ENCODE results near the gene CEMIP.

The CEMIP gene

DNA sequence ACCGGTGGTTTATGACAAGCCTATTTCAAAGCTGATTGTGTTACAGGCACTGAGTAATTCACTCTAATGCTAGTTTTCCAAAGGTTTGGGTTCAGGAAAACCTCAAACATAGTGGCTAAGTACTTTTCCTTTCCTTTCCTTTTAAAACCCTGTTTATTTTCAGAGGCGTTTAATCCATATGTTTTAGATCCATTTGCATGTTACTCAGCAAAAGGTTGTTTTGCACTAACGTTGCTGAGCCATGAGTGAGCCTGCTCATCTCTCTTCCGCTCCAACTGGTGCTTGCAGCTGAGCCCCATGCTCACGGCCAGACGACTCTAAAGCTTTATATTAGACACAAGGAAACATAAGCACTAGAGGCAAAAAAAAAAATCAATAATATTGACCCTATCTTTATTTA, 9.4 kb downstream of the CEMIP start:
- no peak for DNase-seq

DNA sequence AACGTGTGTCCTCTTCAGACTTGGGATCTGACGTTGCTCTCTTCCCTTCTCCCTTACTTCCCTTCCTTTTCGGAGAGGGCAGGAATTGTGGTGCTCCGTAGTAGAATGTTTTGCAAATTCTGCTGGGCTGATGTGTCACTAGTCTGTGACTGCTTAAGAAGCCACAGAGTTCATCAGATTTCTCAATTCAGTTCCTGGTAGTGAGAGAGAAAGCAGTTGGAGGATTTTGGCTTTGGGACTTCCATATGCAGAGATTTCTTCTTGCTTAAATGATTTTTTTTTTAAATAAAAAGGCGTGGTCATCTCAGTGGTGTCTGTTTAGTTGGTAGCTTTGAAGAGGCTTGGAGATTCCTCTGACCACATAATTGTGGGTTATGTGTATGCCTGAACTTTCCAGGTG, 10.1 kb downstream of the CEMIP start:
- DNase-seq, result no peak

DNA sequence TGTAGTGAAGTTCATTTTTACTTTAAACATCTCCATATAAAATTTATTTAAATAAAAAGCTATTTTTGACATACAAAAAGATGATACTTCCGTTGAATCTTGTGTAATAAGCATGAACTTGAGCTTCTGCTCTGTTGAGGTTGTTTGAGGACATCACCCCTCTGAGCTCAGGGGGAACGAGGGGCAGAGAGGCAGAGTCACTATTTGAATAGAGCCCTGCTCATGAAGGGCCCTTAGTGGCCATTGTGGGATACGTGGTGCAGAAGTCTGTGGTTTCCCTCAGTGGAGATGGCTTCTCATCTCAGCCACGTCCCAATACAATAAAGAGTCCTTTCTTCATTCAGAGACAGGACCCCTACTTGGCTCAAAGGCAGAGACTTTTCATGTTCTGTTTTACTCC, 10.6 kb downstream of the CEMIP start:
- DNase-seq, result no peak

DNA sequence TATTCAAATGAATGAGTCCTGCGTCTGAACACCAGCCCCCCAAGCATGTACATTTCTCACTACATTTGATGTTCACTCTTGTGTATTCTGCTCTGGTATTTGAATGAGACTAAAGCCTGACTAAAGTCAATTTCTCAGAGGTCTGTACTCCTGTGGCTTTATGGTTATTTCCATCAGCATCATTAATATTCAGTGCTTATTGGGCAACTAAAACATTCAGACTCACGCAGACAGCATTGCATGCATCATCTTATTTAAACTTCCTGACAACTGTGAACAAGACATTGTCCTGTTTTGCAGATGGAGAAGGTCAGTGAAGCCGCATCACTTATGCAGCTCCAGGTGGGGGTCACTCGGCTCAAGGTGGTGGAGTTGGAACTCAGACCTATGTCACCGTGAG, 11.1 kb downstream of the CEMIP start:
- no peak for DNase-seq

DNA sequence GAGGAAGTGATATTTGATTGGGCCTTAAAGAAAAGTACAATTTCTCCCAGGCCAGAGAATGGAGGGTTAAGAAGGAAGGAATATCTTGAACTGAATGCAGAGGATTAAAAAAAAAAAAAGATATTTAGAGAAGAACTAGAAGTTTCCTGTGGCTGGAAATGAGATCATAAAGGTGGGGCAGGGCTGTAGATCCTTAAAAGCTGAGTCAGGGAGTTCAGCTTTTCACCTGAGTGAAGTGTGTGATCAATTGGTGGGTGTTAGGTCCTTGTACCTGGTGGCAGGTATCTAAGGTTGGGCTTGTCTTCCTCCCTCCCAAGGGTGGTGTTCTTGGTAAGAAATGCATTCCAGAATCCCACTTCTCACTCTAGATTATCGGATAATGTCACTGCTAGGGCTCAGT, 11.8 kb downstream of the CEMIP start:
- DNase-seq, result no peak

DNA sequence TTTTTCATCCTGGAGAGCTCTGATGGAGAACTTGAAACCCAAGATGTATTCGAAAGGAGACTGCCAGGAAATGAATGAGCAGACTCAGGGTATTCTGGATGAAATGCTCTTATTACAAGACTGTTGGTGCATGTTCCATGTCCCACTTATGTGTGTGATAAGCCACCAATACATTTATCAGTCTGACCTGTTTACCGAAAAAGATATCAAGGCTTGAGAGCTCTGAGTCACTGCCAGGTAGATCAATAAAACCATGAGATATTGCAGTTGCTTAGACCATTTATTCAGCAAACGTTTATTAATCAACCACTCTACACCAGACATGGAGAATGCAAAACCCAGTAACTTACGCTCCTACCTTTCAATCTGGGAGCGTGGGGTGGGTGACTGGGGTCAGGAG, 17.2 kb downstream of the CEMIP start:
- DNase-seq, result no peak

DNA sequence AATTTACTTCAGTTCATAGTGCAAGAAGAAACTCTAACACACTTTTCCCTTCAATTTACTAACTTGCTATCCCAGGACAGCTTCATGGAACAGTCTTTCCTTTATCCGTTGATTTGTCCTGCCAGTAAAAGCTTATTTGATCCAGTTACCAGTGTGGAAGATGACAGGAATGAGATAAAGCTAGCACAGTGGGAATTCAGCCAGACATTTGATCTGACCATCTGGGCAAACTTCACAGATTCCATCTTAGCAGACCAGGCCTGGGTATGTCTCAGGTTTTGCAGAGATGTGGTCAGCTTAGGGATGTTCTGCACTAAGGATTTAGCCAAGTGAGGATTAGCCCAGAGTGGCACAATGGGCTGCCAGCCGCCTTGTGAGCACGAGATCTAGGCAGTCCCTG, 19.7 kb downstream of the CEMIP start:
- DNase-seq, result no peak

DNA sequence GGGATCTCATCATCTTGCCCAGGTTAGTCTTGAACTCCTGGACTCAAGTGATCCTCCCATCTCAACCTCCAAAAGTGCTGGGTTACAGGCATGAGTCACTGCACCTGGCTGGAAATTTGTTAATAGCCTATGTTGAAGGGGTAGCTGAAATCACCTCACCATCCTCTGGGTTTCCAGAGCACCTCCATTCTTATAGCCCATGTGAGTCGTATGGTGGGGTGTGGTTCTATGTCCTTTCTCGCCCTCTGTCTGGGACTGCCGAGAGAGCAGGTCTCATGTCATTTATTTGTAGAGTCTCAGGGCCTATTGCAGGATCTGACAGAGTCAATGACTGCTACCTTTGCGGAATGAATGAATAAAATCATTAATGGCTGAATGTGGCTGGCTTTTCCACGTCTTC, 20.9 kb downstream of the CEMIP start:
- DNase-seq, result no peak

DNA sequence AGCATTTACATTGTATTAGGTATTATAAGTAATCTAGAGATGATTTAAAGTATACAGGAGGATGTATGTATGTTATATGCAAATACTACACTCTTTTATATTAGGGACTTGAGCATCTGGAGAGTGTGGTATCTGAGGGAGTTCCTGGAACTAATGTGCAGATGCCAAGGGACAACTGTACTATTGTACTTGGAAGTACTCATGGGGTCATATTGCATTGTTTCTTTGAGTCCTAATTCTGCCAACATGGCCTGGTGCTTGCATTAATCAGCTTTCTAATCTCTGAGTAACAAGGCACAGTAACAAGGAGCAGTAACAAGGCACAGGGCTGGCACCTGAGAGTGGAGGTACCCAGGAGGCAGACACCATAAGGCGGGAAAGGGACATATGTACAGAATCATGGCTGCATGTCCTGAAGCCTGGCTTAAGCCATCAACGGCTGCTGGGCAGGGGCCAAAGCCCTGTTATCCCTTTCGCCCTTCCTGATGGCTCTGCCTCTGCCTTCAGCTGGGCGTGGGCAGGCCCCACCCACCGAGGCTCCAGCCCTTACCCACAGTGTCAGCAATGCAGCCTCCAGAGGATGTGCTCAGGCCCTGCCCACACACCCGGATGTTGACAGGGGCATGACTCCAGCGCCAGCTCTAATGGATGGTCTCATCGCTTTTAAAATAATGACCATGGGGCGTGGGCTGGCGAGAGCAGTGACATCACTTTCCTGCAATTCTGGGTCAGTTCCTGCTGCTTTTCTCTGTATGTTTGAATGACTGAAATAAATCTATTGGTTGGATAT, 22.9 kb downstream of the CEMIP start:
- no peak for DNase-seq

DNA sequence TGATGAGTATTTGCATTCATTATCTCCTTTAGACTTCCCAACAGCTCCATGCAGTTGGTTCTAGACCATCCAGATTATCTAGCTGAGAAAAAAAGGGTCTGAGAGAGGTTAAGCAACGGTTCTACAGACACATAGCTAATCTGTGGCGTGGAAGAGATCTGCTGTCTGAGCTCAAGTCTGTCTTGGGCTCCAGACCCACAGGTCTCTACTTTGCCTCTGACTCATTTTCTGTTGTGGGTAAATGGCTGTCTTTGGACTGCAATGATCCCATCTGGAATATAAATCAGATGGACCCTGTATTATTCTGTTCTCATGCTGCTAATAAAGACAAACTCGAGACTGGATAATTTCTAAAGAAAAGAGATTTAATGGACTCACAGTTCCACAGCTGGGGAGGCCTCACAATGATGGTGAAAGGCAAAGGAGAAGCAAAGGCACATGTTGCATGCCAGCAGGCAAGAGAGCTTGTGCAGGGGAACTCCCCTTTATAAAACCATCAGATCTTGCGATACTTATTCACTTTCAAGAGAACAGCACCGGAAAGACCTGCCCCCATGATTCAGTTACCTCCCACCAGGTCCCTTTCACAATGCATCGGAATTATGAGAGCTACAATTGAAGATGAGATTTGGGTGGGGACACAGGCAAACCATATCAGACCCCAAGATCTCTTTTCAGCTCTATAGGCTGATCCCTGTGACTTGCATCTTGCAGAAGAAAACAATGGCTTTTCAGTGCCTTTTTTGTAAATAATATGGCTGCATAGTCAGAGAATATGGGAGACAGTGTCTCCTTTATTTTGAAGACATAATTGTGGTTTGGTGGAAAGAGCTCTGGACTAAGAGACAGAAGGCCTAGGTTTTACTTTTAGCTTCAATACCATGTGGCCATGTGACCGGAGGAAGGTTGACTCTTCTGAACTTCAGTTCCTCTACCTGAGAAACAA, 24.7 kb downstream of the CEMIP start:
- no peak for DNase-seq

DNA sequence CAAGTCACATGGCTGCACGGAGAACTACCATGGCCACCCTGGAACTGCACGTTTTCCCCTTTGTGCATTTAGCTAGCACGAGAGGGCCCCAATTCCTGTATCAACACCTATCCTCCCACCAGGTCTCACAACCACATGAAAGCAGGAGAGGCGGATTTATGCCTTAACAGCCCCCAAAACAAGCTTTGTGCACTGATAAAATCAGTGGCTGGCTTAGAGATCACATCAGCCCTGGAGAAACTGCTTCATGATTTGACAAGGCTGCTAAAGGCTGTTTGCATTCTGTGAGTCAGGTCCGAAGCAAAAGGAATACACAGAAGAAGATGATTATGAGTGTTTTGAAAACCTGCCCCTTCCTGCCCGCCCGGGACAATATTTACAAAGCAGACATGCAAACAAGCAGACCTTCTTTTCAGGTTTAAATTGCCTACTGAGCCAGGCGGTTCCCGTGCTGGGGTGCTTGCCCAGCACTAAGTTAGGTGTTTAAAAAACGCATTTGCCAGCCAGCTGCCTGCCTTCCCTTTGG, 25.9 kb downstream of the CEMIP start:
- no peak for DNase-seq

DNA sequence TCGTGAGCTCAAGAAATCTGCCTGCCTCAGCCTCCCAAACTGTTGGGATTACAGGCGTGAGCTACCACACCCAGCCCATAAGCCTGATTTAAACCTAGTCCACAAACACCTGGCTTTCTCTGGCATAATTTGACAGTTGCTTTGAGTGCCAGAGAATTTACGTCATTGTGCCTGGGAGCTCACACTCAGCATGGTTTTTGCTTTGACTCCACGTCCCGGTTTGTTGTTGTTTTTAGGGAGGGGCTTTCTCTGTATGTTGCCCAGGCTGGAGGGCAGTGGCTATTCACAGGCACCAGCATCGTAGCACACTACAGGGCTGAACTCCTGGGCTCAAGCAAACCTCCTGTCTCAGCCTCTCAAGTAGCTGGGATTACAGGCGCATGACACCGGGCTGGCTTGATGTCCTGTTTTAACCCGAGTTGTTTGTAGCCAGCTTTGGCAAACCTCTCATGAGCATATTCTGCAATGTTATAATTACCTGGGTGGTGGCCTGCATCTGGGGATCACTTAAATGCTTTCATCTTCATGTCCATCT, 32.7 kb downstream of the CEMIP start:
- DNase-seq, result no peak

DNA sequence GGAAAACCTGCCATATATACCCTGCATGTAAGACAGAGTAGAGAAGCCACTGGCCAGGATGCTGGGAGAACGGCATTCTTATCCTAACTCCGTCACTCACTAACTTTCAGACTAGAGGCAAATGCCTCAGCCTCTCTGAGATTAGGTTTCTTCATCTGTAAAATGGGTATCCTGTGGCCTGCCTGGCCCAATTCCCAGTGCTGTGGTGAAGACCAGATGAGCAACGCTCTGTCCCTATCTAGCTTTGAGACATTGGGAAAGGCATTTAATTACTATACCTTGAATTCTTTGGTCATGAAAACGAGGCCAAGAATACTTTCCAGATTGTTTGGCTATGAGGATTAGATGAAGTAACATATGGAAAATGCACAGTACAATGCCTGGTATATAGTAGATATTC, 35.9 kb downstream of the CEMIP start:
- no peak for DNase-seq

DNA sequence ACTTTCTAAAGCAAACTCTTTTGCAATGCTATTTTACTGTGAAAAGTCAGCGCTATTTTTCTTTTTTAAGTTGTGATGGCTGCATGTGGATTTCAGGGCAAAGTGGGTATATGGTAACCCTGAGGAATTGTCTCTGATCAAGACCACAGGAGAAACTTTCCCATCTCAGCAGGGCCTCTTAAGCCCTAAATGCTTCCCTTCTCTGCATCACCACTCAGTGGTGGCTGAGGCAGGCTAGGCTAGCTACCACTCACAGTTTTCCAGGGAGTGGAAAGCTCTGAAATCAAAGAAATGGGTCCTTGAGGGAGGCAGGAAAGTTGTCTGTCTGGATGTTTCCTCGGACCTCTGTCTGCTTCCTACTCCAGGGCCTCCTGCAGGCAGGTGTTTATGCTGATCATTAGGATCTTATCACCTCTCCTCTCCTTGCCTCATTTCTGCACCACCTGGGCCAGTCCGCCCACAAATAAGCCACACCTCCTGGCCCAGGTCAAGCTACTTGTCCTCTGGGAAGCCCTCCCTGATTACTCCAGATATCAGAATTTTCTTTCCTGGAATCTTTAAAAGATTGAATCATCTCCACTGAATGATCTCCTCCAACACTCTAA, 37.0 kb downstream of the CEMIP start:
- DNase-seq, result no peak

DNA sequence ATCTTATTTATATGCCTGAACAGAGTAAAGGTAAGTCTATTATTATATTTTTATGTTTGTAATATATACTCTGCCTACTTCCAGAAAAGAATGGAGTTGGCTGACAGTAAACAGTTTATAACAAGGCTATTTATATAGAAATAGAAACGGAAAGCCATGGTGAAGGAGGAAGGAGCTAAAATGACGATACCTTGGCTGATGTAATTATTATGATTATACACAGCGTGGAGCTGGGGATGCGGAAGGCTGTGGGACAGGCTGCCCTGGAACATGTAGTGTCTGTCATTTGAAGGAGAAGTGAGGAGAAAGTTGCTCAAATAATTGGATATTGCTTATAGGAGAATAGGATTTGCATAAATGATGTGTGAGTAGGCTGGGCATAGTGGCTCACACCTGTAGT, 37.8 kb downstream of the CEMIP start:
- DNase-seq, result no peak

DNA sequence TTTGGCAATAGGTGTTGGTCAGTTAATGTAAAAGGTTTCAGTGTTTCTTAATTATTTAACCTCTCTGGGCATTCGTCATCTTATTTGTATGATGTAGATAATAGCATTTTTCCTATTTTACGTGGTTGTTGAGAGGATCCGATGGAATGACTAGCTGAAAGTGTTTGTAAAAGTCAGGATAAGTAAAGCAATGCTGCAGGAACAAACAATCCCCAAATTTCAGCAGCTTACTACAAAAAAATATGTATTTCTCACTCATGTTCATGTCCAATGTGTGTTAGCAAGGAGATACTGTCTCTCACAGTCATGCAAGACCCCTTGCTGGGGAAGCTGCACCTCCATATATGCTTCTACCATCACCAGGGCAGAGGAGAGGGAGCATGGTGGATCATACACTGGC, 38.7 kb downstream of the CEMIP start:
- DNase-seq, result no peak

DNA sequence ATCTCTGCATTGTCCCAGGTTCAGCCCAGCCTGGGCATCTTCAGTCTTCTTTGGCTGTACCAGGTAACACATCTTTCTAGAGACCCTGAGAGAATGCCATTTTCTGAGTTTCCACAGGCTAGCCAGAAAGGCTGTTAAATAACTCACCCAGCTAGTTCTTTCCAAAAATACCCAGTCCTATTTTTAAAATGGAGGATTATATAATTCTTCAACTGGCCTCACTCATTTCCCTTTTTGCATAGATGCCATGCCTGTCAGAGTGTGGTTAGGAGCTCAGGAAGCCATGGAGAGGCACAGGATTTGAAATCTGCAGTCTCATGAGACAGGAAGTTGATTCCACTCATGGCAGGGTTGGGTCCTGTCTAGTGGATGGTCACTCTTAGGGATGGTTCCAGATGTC, 39.8 kb downstream of the CEMIP start:
- DNase-seq, result no peak

DNA sequence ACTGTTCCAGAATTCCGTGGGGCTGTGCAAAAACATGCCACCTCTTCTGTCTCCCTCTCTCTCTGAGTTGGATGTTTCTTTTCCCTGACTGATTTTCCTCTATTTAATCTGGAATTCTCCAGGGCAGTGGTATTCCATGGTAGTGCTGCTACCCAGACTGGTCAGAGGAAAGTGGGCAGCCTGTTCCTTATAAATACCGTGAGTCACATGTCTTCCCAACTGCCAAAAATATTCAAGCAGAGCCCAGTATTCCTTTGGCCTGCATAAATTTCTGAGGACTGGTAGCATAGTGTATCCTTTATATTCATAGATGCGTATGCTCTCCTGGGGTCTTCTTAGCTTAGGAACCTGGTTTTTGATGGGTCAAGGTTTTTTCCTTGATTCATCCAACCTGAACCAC, 40.9 kb downstream of the CEMIP start:
- no peak for DNase-seq

DNA sequence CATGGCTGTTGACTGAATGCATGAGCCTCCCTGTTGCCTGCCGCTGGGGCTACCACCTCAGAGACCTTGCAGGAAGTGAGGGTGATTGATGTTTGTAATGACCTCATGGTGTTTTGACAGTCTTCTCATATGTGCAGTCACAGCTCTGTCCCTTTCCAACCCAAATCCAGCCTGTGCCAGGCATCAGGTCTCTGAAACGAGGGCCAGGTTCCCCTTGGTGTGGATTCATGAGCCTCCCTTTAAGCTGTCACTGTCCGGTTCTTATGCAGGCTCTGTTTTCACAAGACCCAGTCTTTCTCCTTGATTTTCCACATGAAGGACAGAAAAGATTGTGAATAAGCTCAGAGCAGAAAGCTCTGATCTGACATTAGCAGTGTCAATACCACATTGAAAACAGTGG, 43.1 kb downstream of the CEMIP start:
- no peak for DNase-seq

DNA sequence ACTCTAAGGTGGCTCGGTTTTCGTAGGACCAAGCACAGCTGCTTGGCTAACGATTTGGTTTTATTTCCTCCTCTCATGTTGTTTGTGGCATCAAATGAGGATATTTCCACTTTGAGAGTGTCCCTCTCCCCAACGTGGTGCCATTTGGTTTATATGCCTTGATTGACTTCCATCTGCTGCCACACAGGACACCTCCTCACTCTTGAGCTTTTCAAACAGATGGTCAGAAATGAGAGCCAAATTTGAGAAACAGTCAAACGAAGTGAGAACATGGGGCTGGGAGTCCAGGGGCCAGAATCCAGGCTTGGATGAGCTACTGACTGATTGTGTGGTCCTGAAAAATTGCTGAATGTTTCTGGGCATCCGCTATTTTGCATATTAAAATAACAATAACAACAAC, 43.5 kb downstream of the CEMIP start:
- DNase-seq, result no peak

DNA sequence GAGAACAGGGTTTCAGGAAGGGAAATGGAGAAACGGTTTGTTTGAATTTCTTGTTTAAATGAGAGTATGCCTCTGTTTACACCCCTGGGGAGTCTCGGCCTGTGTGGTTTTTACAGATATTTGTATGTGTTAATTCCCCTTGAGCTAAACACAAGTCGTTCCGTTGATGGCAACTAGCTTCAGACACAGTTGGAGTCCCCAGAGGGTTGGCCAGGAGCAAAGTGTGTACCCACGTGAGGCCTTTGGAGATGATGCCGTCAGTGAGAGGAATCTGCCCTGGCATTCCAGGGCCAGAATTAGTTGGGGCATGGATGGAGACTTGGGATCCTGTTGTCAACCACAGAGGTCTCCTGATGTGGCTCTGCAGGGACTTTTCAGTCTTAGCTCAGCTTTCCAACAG, 44.0 kb downstream of the CEMIP start:
- DNase-seq, result no peak

DNA sequence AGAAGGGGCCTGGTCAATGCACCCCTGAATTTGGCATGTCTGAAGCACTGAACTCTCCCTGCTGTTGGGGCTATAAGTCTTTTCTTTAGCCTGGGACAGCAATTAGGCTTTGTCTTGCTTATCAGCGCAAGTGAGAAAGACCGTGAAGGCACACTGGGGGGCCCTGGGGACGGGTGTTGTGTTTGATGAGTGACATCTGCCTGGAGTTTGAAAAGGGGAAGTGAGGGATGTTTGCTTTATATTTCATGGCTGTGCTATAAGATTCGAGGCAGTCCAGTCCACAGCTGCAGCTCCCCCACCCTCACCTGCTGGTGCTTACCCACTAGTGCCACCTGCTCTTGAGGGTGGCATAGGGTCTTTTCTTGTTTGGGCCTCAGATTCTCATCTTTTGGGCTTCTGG, 44.8 kb downstream of the CEMIP start:
- no peak for DNase-seq

DNA sequence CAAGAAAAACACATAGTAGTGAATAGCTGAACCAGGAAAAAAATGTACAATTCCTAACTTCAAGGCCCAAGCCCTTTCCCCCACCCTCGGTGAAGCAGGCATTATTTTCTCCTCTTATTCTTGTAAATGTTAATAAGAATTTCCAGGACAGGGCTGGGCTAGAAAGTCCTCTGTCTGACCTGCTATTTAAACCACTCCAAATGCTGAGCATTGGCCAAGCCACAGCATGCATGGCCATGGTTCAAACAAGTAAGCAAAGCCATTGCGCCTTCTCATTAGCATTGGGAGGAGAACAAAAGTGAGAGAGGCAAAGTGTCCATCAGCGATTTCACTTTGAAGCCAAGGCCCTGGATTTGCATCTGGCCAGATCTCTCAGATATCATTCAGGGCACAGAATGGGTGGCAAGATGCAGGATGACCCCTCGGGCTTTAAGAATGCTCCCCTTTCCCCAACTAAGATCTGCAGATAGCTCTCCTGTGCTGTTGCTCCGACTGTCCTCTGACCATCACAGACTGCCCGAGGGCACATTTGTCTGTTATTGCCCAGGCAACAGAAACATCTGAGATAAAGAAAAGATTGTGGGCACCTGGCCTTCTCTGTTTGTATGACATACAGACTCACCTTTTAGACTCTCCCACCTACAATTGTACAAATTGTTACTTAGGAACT, 46.3 kb downstream of the CEMIP start:
- no peak for DNase-seq

All from T-helper 9 cell (primary cell).